Neural cell (in vitro differentiated cells): Measurements from ENCODE around the gene DNAJB8. TPM values are rescaled to one million over a fixed set of nuclear protein-coding genes. Genes with fewer than 3 reads are reported as not detected.

Experiments used
- H2AFZ ChIP-seq: fragments of 200-600, 300-800 bp; sonication (generic), shearing (Covaris generic); 2 replicates; pipeline ENCODE4 v1.6.0; 2014; ENCODE audit warnings: low read depth, mild to moderate bottlenecking, antibody characterized with exemption, low read length, moderate library complexity
- H3F3A ChIP-seq: fragments of 200-600 bp; shearing (Covaris generic); 2 replicates; pipeline ENCODE4 v1.6.1; 2016; ENCODE audit warnings: mild to moderate bottlenecking, moderate library complexity, mixed read lengths, antibody characterized with exemption, low read length; ENCODE audit not compliant: insufficient read depth, poor library complexity, severe bottlenecking
- H3K27ac ChIP-seq: fragments of 200-600, 300-800 bp; sonication (generic), shearing (Covaris generic); 2 replicates; pipeline ENCODE4 v1.5.1; 2014; ENCODE audit warnings: mild to moderate bottlenecking, low read length, moderate library complexity
- H3K27me3 ChIP-seq: fragments of 300-800, 200-600 bp; sonication (generic), shearing (Covaris generic); 2 replicates; pipeline ENCODE4 v1.6.0; 2014; ENCODE audit warnings: mild to moderate bottlenecking, low read depth, low read length, moderate library complexity; ENCODE audit not compliant: insufficient read depth
- H3K36me3 ChIP-seq: fragments of 300-800, 200-600 bp; sonication (generic), shearing (Covaris generic); 2 replicates; pipeline ENCODE4 v1.5.1; 2014; ENCODE audit warnings: mild to moderate bottlenecking, antibody characterized with exemption, low read length, moderate library complexity; ENCODE audit not compliant: insufficient read depth
- H3K4me2 ChIP-seq: fragments of 300-800, 200-600 bp; sonication (generic), shearing (Covaris generic); 2 replicates; pipeline ENCODE4 v1.6.0; 2014; ENCODE audit warnings: mild to moderate bottlenecking, low read length
- H3K4me3 ChIP-seq: fragments of 300-800, 200-600 bp; sonication (generic), shearing (Covaris generic); 2 replicates; pipeline ENCODE4 v1.5.1; 2014; ENCODE audit warnings: mild to moderate bottlenecking, low read length, moderate library complexity
- H3K79me2 ChIP-seq: fragments of 200-600 bp; shearing (Covaris generic); replicated peaks from 2 replicates; pipeline ENCODE4 v1.6.0; 2014; ENCODE audit warnings: mild to moderate bottlenecking, low read length, moderate library complexity; ENCODE audit not compliant: insufficient read depth
- H3K9ac ChIP-seq: fragments of 300-800, 200-600 bp; sonication (generic), shearing (Covaris generic); 2 replicates; pipeline ENCODE4 v1.6.1; 2016; ENCODE audit warnings: mild to moderate bottlenecking, low read length, mixed read lengths
- H3K9me2 ChIP-seq: fragments of 200-600 bp; shearing (Covaris generic); 2 replicates; pipeline ENCODE4 v1.6.1; 2016; ENCODE audit warnings: mild to moderate bottlenecking, low read length, mixed read lengths; ENCODE audit not compliant: insufficient read depth
- H3K9me3 ChIP-seq: fragments of 200-600, 300-800 bp; sonication (generic), shearing (Covaris generic); 2 replicates; pipeline ENCODE4 v1.6.1; 2016; ENCODE audit warnings: mild to moderate bottlenecking, mixed run types, low read length, moderate library complexity, mixed read lengths
- H4K20me1 ChIP-seq: fragments of 200-600 bp; shearing (Covaris generic); 2 replicates; pipeline ENCODE4 v1.6.1; 2016; ENCODE audit warnings: mild to moderate bottlenecking, mixed run types; ENCODE audit not compliant: insufficient read depth
- CTCF ChIP-seq: fragments of 450-650 bp; IDR thresholded peaks from 2 replicates; pipeline ENCODE4 v1.5.1; 2014; ENCODE audit warnings: antibody characterized with exemption, mild to moderate bottlenecking, moderate library complexity; ENCODE audit not compliant: poor library complexity, severe bottlenecking
- EP300 ChIP-seq: fragments of 450-650 bp; conservative IDR thresholded peaks from 2 replicates; pipeline ENCODE4 v1.6.1; 2014; ENCODE audit warnings: antibody characterized with exemption, mild to moderate bottlenecking, moderate library complexity; ENCODE audit not compliant: poor library complexity, severe bottlenecking
- EZH2 ChIP-seq: fragments of 200-600, 300-800 bp; shearing (Covaris generic), sonication (generic); IDR thresholded peaks from 2 replicates; pipeline ENCODE4 v1.6.1; 2014; ENCODE audit warnings: antibody characterized with exemption, low read length, borderline replicate concordance, mild to moderate bottlenecking; ENCODE audit not compliant: insufficient read depth, poor library complexity, severe bottlenecking
- MXI1 ChIP-seq: fragments of 450-650 bp; conservative IDR thresholded peaks from 2 replicates; pipeline ENCODE4 v1.6.1; 2014; ENCODE audit warnings: antibody characterized with exemption, mild to moderate bottlenecking; ENCODE audit not compliant: poor library complexity, severe bottlenecking
- POLR2AphosphoS5 ChIP-seq: IDR thresholded peaks from 2 replicates; pipeline ENCODE4 v1.6.1; 2012
- RAD21 ChIP-seq: fragments of 450-650 bp; conservative IDR thresholded peaks from 2 replicates; pipeline ENCODE4 v1.6.1; 2014; ENCODE audit warnings: antibody characterized with exemption, mild to moderate bottlenecking, moderate library complexity
- REST ChIP-seq: IDR thresholded peaks from 2 replicates; pipeline ENCODE4 v1.6.1; 2012; ENCODE audit warnings: borderline replicate concordance
- SMC3 ChIP-seq: fragments of 450-650 bp; conservative IDR thresholded peaks from 2 replicates; pipeline ENCODE4 v1.6.1; 2014; ENCODE audit warnings: antibody characterized with exemption, mild to moderate bottlenecking, moderate library complexity; ENCODE audit not compliant: poor library complexity
- TAF1 ChIP-seq: IDR thresholded peaks from 2 replicates; pipeline ENCODE4 v1.6.1; 2012; ENCODE audit warnings: low read depth
- polyA plus RNA-seq: library from polyadenylated mRNA; depleted of rRNA; stranded (reverse); fragments of >200 nt; gene quantifications from 2 replicates; pipeline ENCODE4 v1.2.3, GENCODE V29; 2014

The DNAJB8 gene
- polyA plus RNA-seq, 1 donor from 2014 or later, result not detected

- H3K27me3 ChIP-seq, result peaks cover 44% of the 10 kb centered on the region
- no peaks in the 10 kb centered on the region for H3K9me3 ChIP-seq
- H3K4me3 ChIP-seq, result peak overlapping the region; percentile 77
- no peaks in the 10 kb centered on the region for H3K79me2 ChIP-seq
- H4K20me1 ChIP-seq, result no peaks in the 10 kb centered on the region
- H3K36me3 ChIP-seq, result no peaks in the 10 kb centered on the region
- no peak overlapping the region for H3K27ac ChIP-seq
- peak overlapping the region; percentile 73 for H3K9ac ChIP-seq
- no peaks in the 10 kb centered on the region for H3K9me2 ChIP-seq
- TF ChIP-seq CTCF, result no peak
- no peak for TF ChIP-seq EP300
- no peak for TF ChIP-seq POLR2AphosphoS5
- TF ChIP-seq SMC3, result no peak
- no peak for TF ChIP-seq TAF1
- TF ChIP-seq EZH2, result no peak
- TF ChIP-seq MXI1, result no peak
- TF ChIP-seq RAD21, result no peak
- TF ChIP-seq REST, result no peak
- no peak overlapping the region for H2AFZ ChIP-seq
- H3K4me2 ChIP-seq, result no peak overlapping the region
- no peaks in the 10 kb centered on the region for H3F3A ChIP-seq
Observed at GRCh38 chr3:128498127-128498626, 31.5 kb upstream of the DNAJB8 start.

- Histone ChIP-seq H3K9me2 (no peaks in the 10 kb centered on the region), H3K4me2 (peak overlapping the region; percentile 15), H3F3A (no peaks in the 10 kb centered on the region), H3K27me3 (peaks cover 50% of the 10 kb centered on the region), H3K27ac (no peak overlapping the region), H3K9me3 (no peaks in the 10 kb centered on the region), H3K79me2 (no peaks in the 10 kb centered on the region), H3K9ac (peak overlapping the region; percentile 73), H4K20me1 (no peaks in the 10 kb centered on the region), H3K36me3 (no peaks in the 10 kb centered on the region), H2AFZ (peak overlapping the region; percentile 66), H3K4me3 (peak overlapping the region; percentile 77)
- TF ChIP-seq EP300, result peak; percentile 10
- peak; percentile 70 for TF ChIP-seq SMC3
- no peak for TF ChIP-seq EZH2
- peak; percentile 62 for TF ChIP-seq RAD21
- TF ChIP-seq MXI1, result peak; percentile 80
- TF ChIP-seq CTCF, result peak; percentile 68
- TF ChIP-seq POLR2AphosphoS5, result peak; percentile 52
- TF ChIP-seq REST, result no peak
- no peak for TF ChIP-seq TAF1
Observed at GRCh38 chr3:128497305-128498126, 30.8 kb upstream of the DNAJB8 start.
